CD4-positive, alpha-beta T cell treated with Interleukin-2 at 100 ng/mL for 4 hours (primary cell): ENCODE results near the gene INTS11.
A peak's percentile ranks its signal among the peaks of the same experiment; 100 is the strongest.
"Not testable (repeated sequence)": the region's sequence is repeated elsewhere in the genome, so short reads cannot be mapped to it uniquely, and the experiment has no call there.

Experiments
- DNase-seq: peaks from one replicate; pipeline ENCODE4 v3.0.0-alpha.2; 2020; ENCODE audit warnings: low spot score

INTS11 gene

DNA sequence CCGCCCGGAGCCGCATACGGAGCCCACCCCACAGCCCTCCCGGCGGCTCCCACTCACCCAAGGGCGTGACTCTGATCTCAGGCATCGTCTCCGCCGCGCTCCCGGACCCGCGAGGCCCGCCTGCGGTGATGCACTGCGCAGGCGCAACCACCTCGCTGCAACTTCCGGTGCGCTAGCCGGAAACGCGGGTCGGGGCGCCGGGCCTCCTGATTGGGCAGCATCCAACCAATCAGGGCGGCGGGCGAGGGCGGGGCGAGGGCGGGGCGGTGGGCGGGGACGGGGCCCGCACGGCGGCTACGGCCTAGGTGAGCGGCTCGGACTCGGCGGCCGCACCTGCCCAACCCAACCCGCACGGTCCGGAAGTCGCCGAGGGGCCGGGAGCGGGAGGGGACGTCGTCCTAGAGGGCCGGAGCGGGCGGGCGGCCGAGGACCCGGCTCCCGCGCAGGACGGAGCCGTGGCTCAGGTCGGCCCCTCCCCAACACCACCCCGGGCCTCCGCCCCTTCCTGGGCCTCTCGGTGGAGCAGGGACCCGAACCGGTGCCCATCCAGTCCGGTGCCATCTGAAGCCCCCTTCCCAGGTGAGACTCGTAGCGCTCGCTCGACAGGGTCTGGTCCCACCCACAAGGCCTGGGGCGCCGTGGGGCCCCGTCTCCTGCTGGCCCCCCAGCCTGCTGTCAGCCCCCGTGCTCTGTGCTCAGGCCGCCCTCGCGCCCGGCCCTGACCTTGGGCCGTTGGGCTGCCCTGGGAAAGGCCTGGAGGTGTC is at the start of gene INTS11, which contains the start of gene CPTP:
INTS11 (minus strand) TSS at position 137 of the 764 bp plus-strand sequence; CDS start at position 85, 52 bp downstream.
CPTP (plus strand) TSS at position 279 of the 764 bp plus-strand sequence. CDS start 2,109 bp downstream, outside the sequence.
- peak; percentile 95 for DNase-seq

DNA sequence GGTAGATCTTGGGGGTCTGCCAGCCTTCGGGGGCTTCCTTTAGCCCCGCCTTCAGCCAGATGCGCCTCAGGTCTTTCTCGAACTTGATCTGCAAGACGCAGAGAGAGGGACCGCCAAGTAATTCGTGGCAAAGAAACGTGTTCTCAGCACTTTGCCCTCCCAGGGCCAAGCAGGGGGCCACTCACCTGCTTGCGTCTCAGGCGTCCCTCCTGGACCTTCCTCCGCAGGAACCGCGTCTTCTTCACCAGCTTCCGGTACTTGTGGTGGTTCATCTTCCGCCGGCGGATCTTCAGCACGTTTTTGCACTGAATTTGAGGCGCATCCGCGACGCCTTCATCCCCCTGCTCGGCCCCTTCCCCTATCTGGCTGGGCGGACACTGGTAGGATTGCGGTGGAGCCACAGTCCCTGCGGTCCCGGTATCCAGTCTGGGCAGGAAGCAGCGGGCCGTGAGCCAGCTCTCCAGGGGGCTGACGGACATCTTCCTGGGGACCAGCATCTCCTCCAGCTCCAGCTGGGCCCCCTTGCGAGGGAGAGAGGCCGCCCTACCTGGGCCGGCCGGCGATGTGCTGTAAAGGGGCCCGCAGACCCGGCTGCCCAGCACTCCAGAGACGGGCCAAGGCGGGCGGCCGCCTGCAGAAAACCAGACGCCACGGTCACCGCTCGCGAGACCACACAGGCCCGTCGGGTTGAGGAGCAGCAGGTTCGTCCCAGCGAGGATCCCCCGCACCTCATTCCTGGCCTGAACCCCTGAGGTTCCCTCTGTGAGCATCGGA is 49.5 kb upstream of the INTS11 start:
- DNase-seq: no peak

DNA sequence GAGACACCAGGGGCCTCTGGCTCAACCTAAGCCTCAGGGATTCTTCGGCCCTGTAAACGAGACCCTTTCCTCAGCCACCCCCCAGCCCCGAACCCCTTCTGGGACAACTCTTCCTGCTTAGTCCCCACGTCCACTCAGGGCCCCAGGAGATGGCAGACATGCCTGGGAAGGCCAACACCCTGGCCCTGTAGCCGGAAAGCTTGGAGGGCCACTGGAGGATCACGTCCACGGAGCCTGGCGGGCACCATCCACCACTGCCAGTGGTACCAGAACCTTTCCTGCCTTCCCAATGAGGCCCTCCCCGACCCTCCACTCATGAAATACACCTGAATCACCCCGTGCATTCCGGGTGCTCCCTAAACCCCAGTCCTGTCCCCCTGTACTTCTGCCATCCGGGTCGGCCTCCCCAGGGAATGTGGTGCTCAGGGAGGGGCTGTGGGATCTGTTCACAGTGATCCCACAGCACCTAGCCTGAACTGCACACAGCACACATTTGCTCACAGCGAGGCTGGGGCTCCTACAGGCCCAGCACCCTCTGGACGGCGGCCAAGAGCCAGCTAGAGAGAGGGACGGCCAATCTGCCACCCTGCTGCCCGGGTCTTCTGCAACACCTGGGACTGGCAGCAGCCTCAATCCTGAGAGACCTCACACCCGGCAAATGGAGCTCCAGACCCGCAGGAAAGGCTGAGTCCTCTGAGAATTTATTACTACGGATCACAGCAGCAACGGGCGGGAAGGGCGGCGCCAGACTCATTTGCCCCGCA is 48.8 kb upstream of the INTS11 start:
- DNase-seq: no peak

DNA sequence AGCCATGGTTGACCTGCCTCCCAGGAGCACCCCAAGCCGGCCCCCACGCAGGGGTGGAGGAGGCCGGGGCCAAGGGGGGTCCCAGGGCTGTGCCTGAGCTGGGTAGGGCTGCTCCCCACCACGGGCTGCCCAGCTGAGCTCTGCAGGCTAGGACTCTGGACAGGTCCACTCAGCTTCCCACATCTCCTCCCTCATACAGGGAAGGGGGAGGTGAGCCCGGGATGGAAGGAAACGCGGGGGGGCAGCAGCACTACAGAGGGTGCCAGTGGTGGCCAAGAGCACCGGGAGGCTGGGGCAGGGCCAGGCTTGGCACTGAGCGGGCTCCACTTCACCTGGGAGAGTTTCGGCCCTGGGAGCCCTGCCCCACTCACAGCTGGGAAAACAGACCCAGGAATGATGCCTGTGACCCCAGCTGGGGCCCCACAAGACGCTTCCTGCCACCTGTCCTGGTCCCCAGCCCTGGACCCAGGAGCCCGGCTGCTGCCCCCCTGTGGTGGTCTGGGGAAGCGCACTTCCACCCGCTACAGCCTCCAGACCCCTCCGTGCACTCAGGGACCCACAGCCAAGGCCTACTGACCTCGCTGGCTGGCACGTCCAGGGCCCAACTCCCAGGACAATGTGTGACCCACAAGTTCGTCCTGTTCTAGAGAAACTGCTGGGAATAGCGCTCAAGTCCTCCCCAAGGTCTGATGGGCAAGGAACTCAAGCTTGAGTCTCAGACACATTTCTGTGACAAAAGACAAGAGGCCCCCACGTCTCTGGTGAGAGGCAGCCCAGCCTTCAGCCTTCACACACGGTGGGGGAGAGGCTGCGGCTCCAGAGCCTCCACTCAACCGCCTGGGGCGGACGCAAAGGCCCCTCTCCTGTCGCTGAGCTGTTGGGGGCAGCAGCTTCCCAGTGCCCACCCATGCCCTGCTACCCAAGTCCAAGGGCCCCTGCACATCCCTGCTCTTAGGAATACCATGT is 47.6 kb upstream of the INTS11 start:
- peak; percentile 72 for DNase-seq

DNA sequence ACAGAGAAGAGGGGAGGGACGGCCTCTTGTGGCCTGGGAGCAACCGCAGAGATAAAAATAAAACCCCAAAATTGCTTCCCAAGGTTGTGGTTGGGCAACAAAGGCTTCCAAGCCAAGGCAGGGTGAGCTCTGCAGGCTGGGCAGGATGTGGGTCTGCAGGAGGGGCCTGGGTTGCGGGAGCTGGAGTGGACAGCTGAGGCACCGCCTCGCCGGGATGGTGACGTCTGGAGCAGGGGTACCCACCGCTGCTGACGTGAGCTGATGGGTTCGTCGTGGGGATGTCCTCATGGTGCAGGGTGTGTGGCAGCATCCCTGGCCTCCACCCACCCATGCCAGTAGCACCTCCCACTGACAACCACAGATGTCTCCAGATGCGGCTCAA is 46.9 kb upstream of the INTS11 start:
- peak; percentile 43 for DNase-seq

DNA sequence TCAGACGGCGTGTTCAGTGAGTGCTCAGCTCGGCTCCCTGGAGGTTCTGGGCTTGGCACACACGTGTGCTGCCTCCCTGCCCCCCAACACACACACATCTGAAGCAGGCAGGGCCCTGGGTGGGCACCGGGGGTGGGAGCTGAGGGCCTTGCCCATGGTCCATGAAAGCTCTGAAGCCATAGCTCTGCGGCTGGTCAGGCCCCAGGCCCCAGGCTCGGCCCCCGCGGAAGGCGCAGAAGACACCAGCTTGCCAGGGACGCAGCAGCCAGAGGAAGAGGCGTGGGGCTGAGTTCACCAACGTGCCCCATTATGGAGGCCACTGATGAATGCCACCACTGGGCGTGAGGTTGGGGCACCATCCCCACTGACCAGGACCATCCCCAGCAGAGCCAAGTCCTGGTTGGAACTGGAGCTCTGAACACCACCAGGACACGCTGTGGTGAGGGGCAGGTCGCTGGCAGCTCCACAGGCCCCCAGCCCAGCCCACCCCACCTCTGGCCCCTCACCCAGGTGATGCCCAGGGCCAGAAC is 46.4 kb upstream of the INTS11 start:
- no peak for DNase-seq

DNA sequence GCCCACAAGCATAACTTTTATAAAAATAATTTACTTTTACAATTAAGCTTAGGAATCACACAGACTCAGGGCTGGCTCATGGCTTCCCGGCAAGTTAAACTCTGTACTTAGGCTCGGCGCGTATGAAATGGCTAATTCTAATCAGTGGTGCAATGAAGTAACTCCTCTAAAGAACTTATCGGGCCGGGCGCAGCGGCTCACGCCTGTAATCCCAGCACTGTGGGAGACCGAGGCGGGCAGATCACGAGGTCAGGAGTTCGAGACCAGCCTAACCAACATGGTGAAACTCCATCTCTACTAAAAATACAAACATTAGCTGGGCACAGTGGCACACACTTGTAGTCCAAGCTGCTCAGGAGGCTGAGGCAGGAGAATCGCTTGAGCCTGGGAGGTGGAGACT is 45.6 kb upstream of the INTS11 start:
- not testable (repeated sequence) for DNase-seq

DNA sequence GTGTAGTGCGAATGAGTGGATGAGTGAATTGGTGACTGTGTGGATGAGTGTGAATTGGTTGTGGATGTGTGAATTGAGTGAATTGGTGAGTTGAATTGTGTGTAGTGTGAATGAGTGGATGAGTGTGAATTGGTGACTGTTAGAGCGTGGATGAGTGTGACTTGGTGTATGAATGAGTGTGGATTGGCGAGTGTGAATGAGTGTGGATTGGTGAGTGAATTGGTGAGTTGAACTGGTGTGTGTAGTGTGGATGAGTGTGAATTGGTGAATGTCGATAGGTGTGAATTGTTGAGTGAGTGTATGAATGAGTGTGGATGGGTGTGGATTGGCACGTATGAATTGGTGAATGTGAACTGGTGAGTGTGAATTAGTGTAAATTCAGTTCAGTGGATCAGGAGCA is 42.9 kb upstream of the INTS11 start:
- no peak for DNase-seq

DNA sequence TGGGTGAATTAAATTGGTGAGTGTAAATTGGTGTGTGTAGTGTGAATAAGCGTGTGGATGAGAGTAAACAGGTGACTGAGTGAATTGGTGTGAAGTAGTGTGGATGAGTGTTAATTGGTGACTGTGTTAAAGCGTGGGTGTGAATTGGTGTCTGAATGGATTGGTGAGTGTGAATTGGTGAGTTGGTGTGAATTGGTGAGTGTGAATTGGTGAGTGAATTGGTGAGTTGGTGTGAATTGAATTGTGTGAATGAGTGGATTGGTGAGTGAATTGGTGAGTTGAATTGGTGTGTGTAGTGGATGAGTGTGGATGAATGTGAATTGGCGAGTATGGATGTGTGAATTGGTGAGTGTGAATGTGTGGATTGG is 42.2 kb upstream of the INTS11 start:
- DNase-seq: no peak

DNA sequence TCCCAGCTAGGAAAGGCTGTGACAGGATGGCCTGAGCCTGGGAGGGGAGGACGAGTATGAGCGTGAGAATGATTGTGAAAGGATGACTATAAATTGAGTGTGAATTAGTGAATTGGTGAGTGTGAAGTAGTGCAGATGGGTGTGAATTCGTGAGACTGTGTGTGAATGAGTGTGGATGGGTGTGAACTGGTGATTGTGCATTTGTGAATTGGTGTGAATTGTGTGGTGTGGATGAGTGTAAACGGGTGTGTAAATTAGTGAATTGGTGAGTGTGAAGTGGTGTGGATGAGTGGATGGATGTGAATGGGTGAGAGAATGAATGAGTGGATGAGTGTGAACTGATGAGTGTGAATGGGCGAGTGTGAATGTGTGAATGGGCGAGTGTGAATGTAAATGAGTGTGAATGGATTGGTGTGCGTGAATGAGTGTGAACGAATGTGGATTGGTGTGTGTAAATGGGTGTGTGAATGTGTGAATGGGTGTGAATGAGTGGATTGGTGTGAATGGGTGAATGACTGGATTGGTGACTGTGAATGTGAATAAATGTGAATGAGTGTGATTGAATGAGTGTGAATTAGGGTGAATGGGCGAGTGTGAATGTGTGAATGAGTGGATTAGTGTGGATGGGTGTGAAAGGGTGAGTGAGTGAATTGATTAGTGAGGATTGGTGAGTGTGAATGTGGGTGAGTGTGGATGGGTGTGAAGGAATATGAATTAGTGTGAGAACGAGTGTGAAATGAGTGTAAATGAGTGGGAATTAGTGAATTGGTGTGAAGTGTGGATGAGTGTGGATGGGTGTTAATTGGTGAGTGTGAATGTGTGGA is 41.6 kb upstream of the INTS11 start:
- no peak for DNase-seq

DNA sequence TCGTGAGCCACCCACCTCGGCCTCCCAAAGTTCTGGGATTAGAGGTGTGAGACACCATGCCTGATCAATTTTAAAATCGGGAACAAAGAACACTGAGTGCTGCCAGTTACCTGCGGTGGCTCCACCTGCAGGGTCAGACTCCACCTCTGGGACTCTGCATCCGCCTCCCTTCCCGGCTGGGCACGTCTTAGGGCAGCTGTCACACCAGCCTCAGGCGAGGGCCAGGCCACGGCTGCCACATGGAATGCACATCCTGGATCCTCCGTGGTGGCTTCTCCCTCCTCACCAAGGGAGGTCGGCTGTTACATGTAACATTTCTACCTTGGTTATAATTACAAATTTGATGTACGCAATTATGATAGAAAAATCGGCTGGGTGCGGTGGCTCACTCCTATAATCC is 39.8 kb upstream of the INTS11 start:
- no peak for DNase-seq

DNA sequence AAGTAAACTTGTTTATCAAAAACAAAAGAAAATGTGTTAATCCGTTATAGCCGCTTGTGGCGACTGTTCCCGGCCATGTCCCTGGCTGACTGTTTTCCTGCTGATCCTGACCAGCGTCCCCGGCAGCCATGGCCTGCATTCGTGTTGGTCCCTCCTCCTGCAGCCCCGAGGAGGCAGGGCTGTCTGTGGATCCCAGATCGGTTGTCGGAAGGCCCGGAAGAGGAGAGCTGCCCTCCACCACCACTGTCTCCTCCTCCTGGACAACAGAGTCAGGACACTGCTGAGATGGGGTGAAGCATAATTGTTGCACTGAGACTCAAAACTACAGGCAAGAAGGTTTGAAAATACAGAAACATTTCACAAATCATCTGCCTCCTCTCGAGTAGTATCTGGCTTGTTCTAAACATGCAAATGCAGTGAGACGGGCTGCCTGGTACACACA is 37.5 kb upstream of the INTS11 start:
- no peak for DNase-seq

DNA sequence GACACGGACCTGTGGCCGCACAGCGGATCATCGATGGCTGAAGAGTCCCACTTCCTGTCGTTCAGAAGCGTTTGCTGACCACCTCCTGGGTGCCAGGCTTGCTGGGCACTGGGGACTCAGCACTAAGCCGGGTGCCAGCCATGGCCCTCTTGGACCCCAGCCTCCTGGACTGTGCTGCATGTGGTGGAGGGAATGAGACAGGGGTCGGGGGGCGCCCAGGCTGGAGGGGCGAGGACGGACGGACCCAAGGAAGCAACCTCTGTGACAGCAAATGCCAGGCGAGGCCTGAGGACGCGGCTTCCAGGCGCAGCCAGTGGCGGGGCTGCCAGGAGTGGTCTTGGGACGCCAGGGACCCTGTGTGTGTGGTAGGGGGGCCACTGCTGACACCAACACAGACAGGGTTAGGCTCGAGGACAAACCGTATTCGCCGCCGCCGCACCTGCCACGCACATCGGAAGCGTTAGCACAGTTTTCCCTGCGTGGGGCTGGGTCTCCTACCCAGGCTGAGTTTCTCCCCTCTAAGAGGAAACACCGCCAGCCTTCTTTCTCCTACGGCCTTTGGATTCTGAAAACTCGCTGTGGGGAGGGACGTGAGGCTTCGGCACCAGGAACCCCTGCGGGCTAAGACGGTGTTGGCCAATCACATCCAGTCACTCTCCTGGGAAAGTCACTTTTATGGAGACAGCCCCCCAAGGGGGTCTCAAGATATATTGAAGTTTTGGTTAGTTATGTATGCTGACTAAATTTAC is 36.9 kb upstream of the INTS11 start:
- no peak for DNase-seq

DNA sequence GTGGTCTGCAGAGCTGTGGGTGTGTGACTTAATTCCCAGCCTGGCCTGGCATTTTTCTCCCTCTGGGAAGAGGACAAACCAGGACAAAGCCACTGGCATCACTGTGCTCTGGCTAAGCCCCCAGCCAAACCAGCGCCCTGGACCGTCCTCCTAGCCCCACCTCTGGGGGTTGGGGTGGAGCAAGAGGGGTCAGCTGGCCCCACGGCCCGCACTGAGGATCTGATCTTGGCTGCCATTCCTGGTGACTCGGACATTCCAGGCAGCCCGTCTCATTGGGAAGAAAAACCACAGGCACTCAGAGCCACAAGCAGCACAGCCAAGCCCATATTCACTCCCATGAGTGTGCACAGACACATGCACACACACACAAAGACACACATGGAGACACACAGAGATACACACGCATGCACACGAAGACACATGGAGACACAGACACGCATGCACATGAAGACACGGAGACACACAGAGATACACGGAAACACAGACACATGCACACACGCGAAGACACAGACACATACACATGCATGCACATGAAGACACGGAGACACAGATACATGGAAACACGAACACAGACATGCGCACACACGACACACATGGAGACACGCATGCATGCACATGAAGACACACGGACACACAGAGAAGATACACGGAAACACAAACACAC is 36.2 kb upstream of the INTS11 start:
- no peak for DNase-seq

DNA sequence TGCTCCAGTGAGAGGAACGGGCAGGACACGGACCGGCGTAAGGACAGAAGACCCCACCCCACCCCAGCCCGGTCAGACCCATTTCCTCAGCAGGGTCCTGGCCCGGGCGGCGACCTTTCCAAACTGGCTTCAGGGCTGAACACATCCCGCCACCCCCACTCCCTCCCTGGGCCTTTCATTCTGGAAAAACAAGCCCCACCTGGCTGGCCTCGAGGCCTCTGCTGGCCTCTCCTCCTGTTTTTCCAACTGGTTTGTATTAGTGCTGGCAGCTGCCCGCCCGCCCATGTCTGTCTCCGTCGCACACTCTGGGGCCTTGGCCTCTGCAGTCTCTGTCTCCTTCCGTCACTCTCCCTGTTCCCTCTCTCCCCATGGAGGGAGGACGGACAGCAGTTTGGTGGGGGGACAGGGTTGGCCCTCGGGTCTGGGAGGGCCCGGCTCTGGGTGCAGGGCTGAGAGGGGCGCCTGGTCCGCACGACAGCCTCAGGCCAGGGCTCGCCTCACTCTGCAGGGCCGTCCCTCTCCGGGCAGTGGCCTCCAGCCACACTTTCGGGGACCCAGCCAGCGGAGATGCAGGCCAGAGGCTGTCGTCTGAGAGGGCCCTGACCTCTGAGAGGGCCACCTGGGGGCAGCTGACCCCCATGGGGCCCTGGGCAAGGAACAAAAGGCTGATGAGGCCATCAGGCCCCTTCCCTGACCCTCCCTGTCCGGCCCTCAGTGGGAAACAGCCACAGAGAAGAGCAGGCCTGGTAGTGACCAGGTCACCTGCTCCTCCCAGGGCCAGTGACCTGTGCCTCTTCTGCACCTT is 35.4 kb upstream of the INTS11 start:
- no peak for DNase-seq

DNA sequence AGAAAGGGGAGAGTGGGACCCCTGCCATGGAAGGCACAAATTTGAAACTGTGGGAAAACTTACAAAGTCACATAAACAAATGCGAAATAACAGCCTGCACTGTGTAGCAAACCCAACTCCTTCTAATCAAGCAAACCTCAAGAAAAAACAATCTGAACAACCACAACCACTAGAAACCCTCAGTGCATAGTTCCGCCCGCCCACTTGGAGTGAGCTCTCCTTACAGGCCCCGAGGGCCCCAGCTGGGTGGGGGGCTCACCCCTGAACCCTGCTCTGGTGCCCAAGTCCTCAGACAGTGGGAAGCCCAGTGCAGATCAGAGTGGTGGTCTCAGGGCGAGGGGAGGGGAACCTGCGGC is 34.8 kb upstream of the INTS11 start:
- DNase-seq: no peak

DNA sequence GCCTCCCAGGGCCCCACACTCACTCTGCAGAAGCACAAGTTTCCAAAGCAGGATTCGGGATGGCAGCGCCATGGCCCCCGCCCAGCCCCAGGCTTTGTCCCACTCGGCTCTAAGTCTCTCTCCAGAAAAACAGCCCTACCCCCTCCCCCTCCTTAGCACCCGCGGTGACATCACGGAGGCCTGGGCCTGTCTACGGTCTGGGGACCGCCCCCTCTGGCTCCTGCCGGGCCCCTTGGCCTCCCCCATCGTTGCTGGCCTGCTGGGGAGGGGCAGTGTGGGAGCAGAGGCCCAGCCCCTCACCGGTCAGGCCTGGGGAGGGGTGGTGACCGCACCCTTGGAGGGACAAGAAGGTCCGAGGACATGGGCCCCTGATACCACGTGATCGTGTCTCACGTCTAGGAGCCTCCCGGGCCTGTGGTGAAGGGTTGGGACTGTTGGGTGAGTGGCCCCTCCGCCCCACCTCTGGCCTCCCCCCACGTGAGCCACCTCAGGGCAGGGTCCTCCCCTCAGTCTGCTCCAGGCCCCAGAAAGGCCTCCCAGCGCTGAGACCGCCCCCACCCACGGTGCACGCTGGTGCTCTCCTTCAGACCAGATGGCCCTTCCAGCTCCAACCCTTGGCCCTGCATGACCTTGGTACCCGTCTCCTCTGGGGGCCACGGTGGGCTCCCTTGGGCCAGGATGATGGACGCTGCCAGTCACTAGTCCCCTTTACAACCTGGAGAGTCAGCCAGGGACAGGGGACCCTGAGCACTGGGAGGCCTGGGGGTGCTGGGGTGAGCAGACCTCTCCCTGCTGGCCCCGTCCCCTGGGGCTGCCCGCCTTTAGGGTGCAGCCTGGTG is 34.2 kb upstream of the INTS11 start, which contains the start of gene MXRA8:
MXRA8 (minus strand) TSS at position 123 of the 839 bp plus-strand sequence; CDS start at position 72, 51 bp downstream.
- DNase-seq: no peak
